Posterior vena cava (tissue), 2 donors: ENCODE results near the gene PNN. TPM values are rescaled to one million over a fixed set of nuclear protein-coding genes. Genes with fewer than 3 reads are reported as not detected.
"Not testable (repeated sequence)": the region's sequence is repeated elsewhere in the genome, so short reads cannot be mapped to it uniquely, and the experiment has no call there.

Experiments used
- DNase-seq: peaks from one replicate; pipeline ENCODE4 v3.0.0-alpha.2; 2020; ENCODE audit warnings: low spot score
- intact Hi-C, 2 donors: fragments of 100-400 bp; cut with DNase I; formaldehyde crosslinking; loops; one replicate each; pipeline versions ENCODE4 v1.14.1 to v1.14.2; 2022 to 2023
- total RNA-seq, 2 donors: library from RNA; stranded (reverse); fragmentation: NEBNext Ultra II Directional; extraction: Animal tissue kit (Norgen Biotek cat#: 25700); gene quantifications; one replicate each; pipeline ENCODE4 v1.2.1, GENCODE V29; 2021
- donor health status: DM: yes; HTN: yes; CAD: no.
- donor health status: DM: yes; HTN: yes; CAD: no.

The PNN gene
- total RNA-seq, 2 donors from 2014 or later = 37.7 to 42.6 TPM

GRCh38 chr14:39176263-39177167 lies 1.5 kb downstream of the PNN start:
- intact Hi-C loops = loop anchor here in 1 of 2 donors (10.0 kb wide), 1 partner anchor 98 kb away; no protein-coding TSS in a partner anchor
- DNase-seq = no peak

GRCh38 chr14:39177168-39177545 lies 2.1 kb downstream of the PNN start:
- intact Hi-C loops = loop anchor here in 1 of 2 donors (10.0 kb wide), 1 partner anchor 98 kb away; no protein-coding TSS in a partner anchor
- no peak for DNase-seq

- intact Hi-C loops = loop anchor here in 1 of 2 donors (10.0 kb wide), 1 partner anchor 96 kb away; no protein-coding TSS in a partner anchor
Observed at GRCh38 chr14:39179042-39179441, 4.0 kb downstream of the PNN start.

GRCh38 chr14:39180553-39180952 lies 5.5 kb downstream of the PNN start:
- intact Hi-C loops = no loop called here
- no peak for DNase-seq

More at GRCh38 chr14:39179042-39179441, 4.0 kb downstream of the PNN start:
- DNase-seq = no peak

- no peak for DNase-seq
- intact Hi-C loops = no loop called here
Observed at GRCh38 chr14:39181026-39181692, 6.1 kb downstream of the PNN start.

- intact Hi-C loops = no loop called here
- no peak for DNase-seq
Observed at GRCh38 chr14:39181693-39182047, 6.6 kb downstream of the PNN start.

- DNase-seq = no peak
- intact Hi-C loops = no loop called here
Observed at GRCh38 chr14:39182770-39183684, 8.0 kb downstream of the PNN start.

GRCh38 chr14:39183685-39184003 lies 8.6 kb downstream of the PNN start:
- DNase-seq, intact Hi-C loops: not testable (repeated sequence)

GRCh38 chr14:39184628-39185255 lies 9.7 kb downstream of the PNN start:
- intact Hi-C loops = no loop called here
- no peak for DNase-seq

- intact Hi-C loops = no loop called here
- no peak for DNase-seq
Observed at GRCh38 chr14:39185256-39186049, 10.4 kb downstream of the PNN start.

- DNase-seq = no peak
- intact Hi-C loops = no loop called here
Observed at GRCh38 chr14:39186941-39187525, 12.0 kb downstream of the PNN start.

GRCh38 chr14:39203659-39204606 lies 28.9 kb downstream of the PNN start:
- intact Hi-C loops = no loop called here
- no peak for DNase-seq

- DNase-seq, intact Hi-C loops: not testable (repeated sequence)
Observed at GRCh38 chr14:39207430-39207829, 32.4 kb downstream of the PNN start.

GRCh38 chr14:39211109-39211741 lies 36.2 kb downstream of the PNN start:
- intact Hi-C loops = no loop called here

GRCh38 chr14:39212034-39212433 lies 37.0 kb downstream of the PNN start:
- intact Hi-C loops = no loop called here
- no peak for DNase-seq

More at GRCh38 chr14:39211109-39211741, 36.2 kb downstream of the PNN start:
- DNase-seq = no peak

- intact Hi-C loops = no loop called here
Observed at GRCh38 chr14:39212693-39213092, 37.6 kb downstream of the PNN start.

More at GRCh38 chr14:39212693-39213092, 37.6 kb downstream of the PNN start:
- DNase-seq = no peak
